ENCODE results near the gene JMJD1C.

The JMJD1C gene

DNA sequence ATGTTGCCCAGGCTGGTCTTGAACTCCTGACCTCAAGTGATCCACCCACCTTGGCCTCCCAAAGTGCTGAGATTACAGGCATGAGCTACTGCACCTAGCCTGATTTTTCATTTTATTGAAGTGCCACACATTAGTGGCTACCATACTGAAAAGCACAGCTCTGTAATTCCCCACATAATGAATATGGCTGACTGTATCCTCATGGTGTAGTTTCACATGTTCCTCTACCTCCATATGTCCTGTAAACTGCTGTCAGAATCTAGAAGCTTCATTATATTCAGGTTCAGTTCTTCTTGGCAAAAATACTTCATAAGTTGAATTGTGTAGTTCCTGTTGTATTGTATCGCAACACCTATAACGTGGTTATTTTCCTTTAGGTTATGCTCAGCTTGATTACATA lies 11.1 kb downstream of the JMJD1C start:
- DNase-seq, result no peak
- peaks cover 9% of the 10 kb centered on the region; the same call in 1 of the 2 replicates for H3K4me1 ChIP-seq
- H3K4me3 ChIP-seq (ENCODE audit: low read depth, low read length), result no peak overlapping the region
- TF ChIP-seq, protein P1, sequence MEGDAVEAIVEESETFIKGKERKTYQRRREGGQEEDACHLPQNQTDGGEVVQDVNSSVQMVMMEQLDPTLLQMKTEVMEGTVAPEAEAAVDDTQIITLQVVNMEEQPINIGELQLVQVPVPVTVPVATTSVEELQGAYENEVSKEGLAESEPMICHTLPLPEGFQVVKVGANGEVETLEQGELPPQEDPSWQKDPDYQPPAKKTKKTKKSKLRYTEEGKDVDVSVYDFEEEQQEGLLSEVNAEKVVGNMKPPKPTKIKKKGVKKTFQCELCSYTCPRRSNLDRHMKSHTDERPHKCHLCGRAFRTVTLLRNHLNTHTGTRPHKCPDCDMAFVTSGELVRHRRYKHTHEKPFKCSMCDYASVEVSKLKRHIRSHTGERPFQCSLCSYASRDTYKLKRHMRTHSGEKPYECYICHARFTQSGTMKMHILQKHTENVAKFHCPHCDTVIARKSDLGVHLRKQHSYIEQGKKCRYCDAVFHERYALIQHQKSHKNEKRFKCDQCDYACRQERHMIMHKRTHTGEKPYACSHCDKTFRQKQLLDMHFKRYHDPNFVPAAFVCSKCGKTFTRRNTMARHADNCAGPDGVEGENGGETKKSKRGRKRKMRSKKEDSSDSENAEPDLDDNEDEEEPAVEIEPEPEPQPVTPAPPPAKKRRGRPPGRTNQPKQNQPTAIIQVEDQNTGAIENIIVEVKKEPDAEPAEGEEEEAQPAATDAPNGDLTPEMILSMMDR (IDR thresholded peaks at IDR 0.05; ENCODE audit: low read depth, low read length), result no peak
- H3K36me3 ChIP-seq, result peaks cover 3% of the 10 kb centered on the region; the same call in 1 of the 2 replicates
- H3K27me3 ChIP-seq, result no peaks in the 10 kb centered on the region
- no peaks in the 10 kb centered on the region for H3K9me3 ChIP-seq

DNA sequence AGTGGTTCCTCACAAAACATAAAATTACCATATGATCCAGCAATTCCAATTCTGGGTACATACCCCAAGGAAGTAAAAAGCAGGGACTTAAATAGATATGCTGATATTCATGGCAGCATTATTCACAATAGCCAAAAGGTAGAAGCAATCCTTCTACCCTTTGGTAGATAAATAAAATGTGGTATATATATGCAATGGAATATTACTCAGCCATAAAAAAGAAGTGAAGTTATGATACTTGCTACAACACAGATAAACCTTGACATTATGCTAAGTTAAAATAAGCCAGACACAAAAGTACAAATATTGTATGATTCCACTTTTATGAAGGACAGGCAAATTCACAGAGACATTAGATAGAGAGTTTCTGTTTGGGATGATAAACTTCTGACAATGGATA lies 13.3 kb downstream of the JMJD1C start:
- no peak for DNase-seq
- Histone ChIP-seq H3K4me3 (ENCODE audit: low read depth, low read length) (no peak overlapping the region), H3K4me1 (peaks cover 9% of the 10 kb centered on the region; the same call in 1 of the 2 replicates), H3K27me3 (no peaks in the 10 kb centered on the region), H3K36me3 (peaks cover 3% of the 10 kb centered on the region; the same call in 1 of the 2 replicates), H3K9me3 (no peaks in the 10 kb centered on the region)
- TF ChIP-seq, protein P1 (IDR thresholded peaks at IDR 0.05; ENCODE audit: low read depth, low read length), result no peak

GRCh38 chr10:63446716-63447440 lies 18.9 kb downstream of the JMJD1C start:
- Histone ChIP-seq H3K4me1 (no peaks in the 10 kb centered on the region), H3K36me3 (no peaks in the 10 kb centered on the region), H3K9me3 (no peaks in the 10 kb centered on the region), H3K4me3 (ENCODE audit: low read depth, low read length) (no peak overlapping the region), H3K27me3 (no peaks in the 10 kb centered on the region)
- TF ChIP-seq, protein P1 (IDR thresholded peaks at IDR 0.05; ENCODE audit: low read depth, low read length), result no peak
- DNase-seq, result no peak

DNA sequence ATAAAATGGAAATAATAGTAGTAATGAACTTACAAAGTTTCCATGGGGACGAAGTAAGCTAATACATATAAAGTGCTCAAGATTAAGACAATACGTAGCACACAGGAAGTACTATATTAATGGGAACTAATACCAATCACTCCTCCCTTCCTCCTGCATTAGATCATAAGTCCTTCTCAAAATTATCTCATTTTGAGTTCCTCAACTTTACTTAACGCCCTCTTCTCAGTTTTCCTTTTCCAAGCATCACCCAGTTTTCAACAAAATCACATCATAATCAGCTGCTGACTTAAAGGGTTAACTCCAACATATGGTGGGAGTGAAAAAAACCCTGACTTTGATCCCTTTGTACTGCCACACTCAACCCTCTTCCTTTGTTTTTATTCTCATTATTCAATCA lies 24.4 kb downstream of the JMJD1C start:
- TF ChIP-seq, protein P1 (IDR thresholded peaks at IDR 0.05; ENCODE audit: low read depth, low read length), result no peak
- H3K4me3 ChIP-seq (ENCODE audit: low read depth, low read length), result no peak overlapping the region
- H3K27me3 ChIP-seq, result no peaks in the 10 kb centered on the region

GRCh38 chr10:63439607-63440006 lies 26.2 kb downstream of the JMJD1C start:
- no peaks in the 10 kb centered on the region for H3K27me3 ChIP-seq
- peaks cover 14% of the 10 kb centered on the region for H3K4me1 ChIP-seq
- no peak overlapping the region for H3K4me3 ChIP-seq (ENCODE audit: low read depth, low read length)
- H3K36me3 ChIP-seq, result no peaks in the 10 kb centered on the region
- no peaks in the 10 kb centered on the region for H3K9me3 ChIP-seq
- no peak for DNase-seq
- TF ChIP-seq, protein P1 (IDR thresholded peaks at IDR 0.05; ENCODE audit: low read depth, low read length), result no peak

More for the DNA sequence above, 24.4 kb downstream of the JMJD1C start:
- Histone ChIP-seq H3K36me3 (no peaks in the 10 kb centered on the region), H3K4me1 (peaks cover 14% of the 10 kb centered on the region), H3K9me3 (no peaks in the 10 kb centered on the region)
- DNase-seq, result no peak
